Mammary epithelial cell (primary cell): ENCODE measurements around the gene YKT6.

Experiments
- EZH2 ChIP-seq: IDR thresholded peaks from 2 replicates; pipeline ENCODE4 v1.6.1; 2012; ENCODE audit warnings: low read length, inconsistent platforms, borderline replicate concordance
- TF ChIP-seq, protein P1 (sequence below), 2 donors: IDR thresholded peaks in 1 of 2; conservative IDR thresholded peaks in 1 of 2; 2 replicates each; pipeline ENCODE4 v1.5.1; 2011 to 2012; ENCODE audit warnings: inconsistent platforms in 2 of 2, low read length in 2 of 2, mild to moderate bottlenecking in 2 of 2, control low read depth in 1 of 2, low read depth in 1 of 2; ENCODE audit not compliant: insufficient read depth in 1 of 2; ENCODE audit errors: extremely low read depth in 1 of 2

DNA sequence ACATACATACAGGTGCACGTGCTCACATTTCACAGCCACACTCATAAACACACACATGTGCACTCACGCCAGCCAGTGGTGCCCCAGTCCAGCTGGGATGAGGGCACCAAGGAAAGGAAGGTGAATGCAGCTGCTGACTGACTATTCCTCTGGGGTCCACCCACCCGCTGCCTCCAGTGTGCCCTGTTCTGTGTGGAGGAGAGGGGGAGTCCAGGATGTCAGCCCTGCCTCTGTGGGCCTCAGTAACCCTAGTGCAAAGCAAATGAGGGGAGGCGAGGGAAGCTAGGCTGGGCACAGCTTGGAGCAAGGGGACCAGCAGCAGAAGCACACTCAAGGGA, 57.6 kb downstream of the YKT6 start:
- TF ChIP-seq, protein P1, sequence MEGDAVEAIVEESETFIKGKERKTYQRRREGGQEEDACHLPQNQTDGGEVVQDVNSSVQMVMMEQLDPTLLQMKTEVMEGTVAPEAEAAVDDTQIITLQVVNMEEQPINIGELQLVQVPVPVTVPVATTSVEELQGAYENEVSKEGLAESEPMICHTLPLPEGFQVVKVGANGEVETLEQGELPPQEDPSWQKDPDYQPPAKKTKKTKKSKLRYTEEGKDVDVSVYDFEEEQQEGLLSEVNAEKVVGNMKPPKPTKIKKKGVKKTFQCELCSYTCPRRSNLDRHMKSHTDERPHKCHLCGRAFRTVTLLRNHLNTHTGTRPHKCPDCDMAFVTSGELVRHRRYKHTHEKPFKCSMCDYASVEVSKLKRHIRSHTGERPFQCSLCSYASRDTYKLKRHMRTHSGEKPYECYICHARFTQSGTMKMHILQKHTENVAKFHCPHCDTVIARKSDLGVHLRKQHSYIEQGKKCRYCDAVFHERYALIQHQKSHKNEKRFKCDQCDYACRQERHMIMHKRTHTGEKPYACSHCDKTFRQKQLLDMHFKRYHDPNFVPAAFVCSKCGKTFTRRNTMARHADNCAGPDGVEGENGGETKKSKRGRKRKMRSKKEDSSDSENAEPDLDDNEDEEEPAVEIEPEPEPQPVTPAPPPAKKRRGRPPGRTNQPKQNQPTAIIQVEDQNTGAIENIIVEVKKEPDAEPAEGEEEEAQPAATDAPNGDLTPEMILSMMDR (conservative IDR thresholded peaks at IDR 0.05 in 1 of 2, IDR thresholded peaks at IDR 0.05 in 1 of 2; ENCODE audit: extremely low read depth in 1 of 2, insufficient read depth in 1 of 2, low read depth in 1 of 2, low read length in 2 of 2): no peak
- no peak for TF ChIP-seq EZH2
